Measurements from ENCODE around the gene PCOLCE2. TPM values are rescaled to one million over a fixed set of nuclear protein-coding genes. Genes with fewer than 3 reads are reported as not detected.
"Not testable (repeated sequence)": the region's sequence is repeated elsewhere in the genome, so short reads cannot be mapped to it uniquely, and the experiment has no call there.

The PCOLCE2 gene
- total and polyA plus RNA-seq, 2 experiments from 2014 or later = 5.4 to 6.5 TPM

- Histone ChIP-seq H3K9me3 (ENCODE audit: low read depth) (no peaks in the 10 kb centered on the region), H3K36me3 (no peaks in the 10 kb centered on the region), H3K27me3 (no peaks in the 10 kb centered on the region), H3K4me3 (no peak overlapping the region), H3K27ac (no peak overlapping the region), H3K4me1 (ENCODE audit: low read depth) (no peaks in the 10 kb centered on the region)
- TF ChIP-seq CTCF (IDR thresholded peaks at IDR 0.05; ENCODE audit: low read depth, low read length) = no peak
- DNase-seq (ENCODE audit: low read depth in 1 of 2, low spot score in 1 of 2) = no peak
Measured at GRCh38 chr3:142876417-142876816, 12.5 kb downstream of the PCOLCE2 start.

GRCh38 chr3:142875583-142876207, 13.2 kb downstream of the PCOLCE2 start:
- TF ChIP-seq CTCF (IDR thresholded peaks at IDR 0.05; ENCODE audit: low read depth, low read length) = no peak
- DNase-seq (ENCODE audit: low read depth in 1 of 2, low spot score in 1 of 2) = no peak
- Histone ChIP-seq H3K9me3 (ENCODE audit: low read depth) (no peaks in the 10 kb centered on the region), H3K27me3 (no peaks in the 10 kb centered on the region), H3K4me3 (no peak overlapping the region), H3K4me1 (ENCODE audit: low read depth) (no peaks in the 10 kb centered on the region), H3K36me3 (no peaks in the 10 kb centered on the region), H3K27ac (no peak overlapping the region)

- Histone ChIP-seq H3K4me1 (ENCODE audit: low read depth) (no peaks in the 10 kb centered on the region), H3K27me3 (no peaks in the 10 kb centered on the region), H3K9me3 (ENCODE audit: low read depth) (no peaks in the 10 kb centered on the region), H3K36me3 (no peaks in the 10 kb centered on the region), H3K4me3 (no peak overlapping the region), H3K27ac (no peak overlapping the region)
- DNase-seq (ENCODE audit: low read depth in 1 of 2, low spot score in 1 of 2) = no peak
- no peak for TF ChIP-seq CTCF (IDR thresholded peaks at IDR 0.05; ENCODE audit: low read depth, low read length)
Measured at GRCh38 chr3:142875099-142875498, 13.8 kb downstream of the PCOLCE2 start.

- not testable (repeated sequence) for H3K4me1 ChIP-seq (ENCODE audit: low read depth); H3K36me3 ChIP-seq; H3K4me3 ChIP-seq; H3K9me3 ChIP-seq (ENCODE audit: low read depth); DNase-seq (ENCODE audit: low read depth in 1 of 2, low spot score in 1 of 2); H3K27ac ChIP-seq; H3K27me3 ChIP-seq
Measured at GRCh38 chr3:142868382-142868781, 20.5 kb downstream of the PCOLCE2 start.

- Histone ChIP-seq H3K4me1 (ENCODE audit: low read depth) (no peaks in the 10 kb centered on the region), H3K36me3 (no peaks in the 10 kb centered on the region), H3K27ac (no peak overlapping the region), H3K27me3 (no peaks in the 10 kb centered on the region), H3K4me3 (no peak overlapping the region), H3K9me3 (ENCODE audit: low read depth) (no peaks in the 10 kb centered on the region)
- DNase-seq (ENCODE audit: low read depth in 1 of 2, low spot score in 1 of 2) = no peak
- TF ChIP-seq CTCF (IDR thresholded peaks at IDR 0.05; ENCODE audit: low read depth, low read length) = no peak
Measured at GRCh38 chr3:142866841-142867631, 21.8 kb downstream of the PCOLCE2 start.
